Astrocyte (in vitro differentiated cells and primary cell): ENCODE data around the gene KCNJ11. TPM values are rescaled to one million over a fixed set of nuclear protein-coding genes. Genes with fewer than 3 reads are reported as not detected.

ENCODE experiments used
- DNase-seq: peaks from one replicate; pipeline ENCODE4 v3.0.0-alpha.2; 2010; ENCODE audit warnings: low read depth
- FAIRE-seq: peaks from 2 replicates; lab custom pipeline; 2011; peaks lifted over from hg19 to GRCh38; lab: Jason Lieb, UNC
- H2AFZ ChIP-seq: 2 replicates; pipeline ENCODE4 v1.6.0; 2012; ENCODE audit warnings: low read depth, low read length, inconsistent platforms
- H3K27ac ChIP-seq: 2 replicates; pipeline ENCODE4 v1.5.1; 2011; ENCODE audit warnings: low read depth, low read length, inconsistent platforms
- H3K27me3 ChIP-seq: 2 replicates; pipeline ENCODE4 v1.6.0; 2011; ENCODE audit warnings: low read length, inconsistent platforms; ENCODE audit not compliant: insufficient read depth
- H3K36me3 ChIP-seq: 2 replicates; pipeline ENCODE4 v1.5.1; 2011; ENCODE audit warnings: low read length, inconsistent platforms; ENCODE audit not compliant: insufficient read depth
- H3K4me1 ChIP-seq: 2 replicates; pipeline ENCODE4 v1.5.1; 2011; ENCODE audit warnings: low read length, inconsistent platforms; ENCODE audit not compliant: insufficient read depth
- H3K4me2 ChIP-seq: 2 replicates; pipeline ENCODE4 v1.6.0; 2012; ENCODE audit warnings: low read length, inconsistent platforms
- H3K4me3 ChIP-seq: 2 replicates; pipeline ENCODE4 v1.5.1; 2011; ENCODE audit warnings: low read depth, mild to moderate bottlenecking, low read length, inconsistent platforms; ENCODE audit not compliant: insufficient read depth
- H3K79me2 ChIP-seq: 2 replicates; pipeline ENCODE4 v1.6.0; 2012; ENCODE audit warnings: mild to moderate bottlenecking, low read length, inconsistent platforms; ENCODE audit not compliant: insufficient read depth
- H3K9ac ChIP-seq: 2 replicates; pipeline ENCODE4 v1.6.0; 2012; ENCODE audit warnings: mild to moderate bottlenecking, low read length, inconsistent platforms
- H3K9me3 ChIP-seq: 2 replicates; pipeline ENCODE4 v1.5.1; 2012; ENCODE audit warnings: low read depth, mild to moderate bottlenecking, low read length, inconsistent platforms; ENCODE audit not compliant: insufficient read depth
- H4K20me1 ChIP-seq: 2 replicates; pipeline ENCODE4 v1.6.0; 2012; ENCODE audit warnings: low read length, inconsistent platforms; ENCODE audit not compliant: insufficient read depth
- H3K27ac Mint-ChIP-seq: one replicate; pipeline ENCODE4 v1.8.0; 2021; ENCODE audit warnings: mild to moderate bottlenecking, mixed read lengths; ENCODE audit not compliant: unreplicated experiment
- H3K27me3 Mint-ChIP-seq: one replicate; pipeline ENCODE4 v1.8.0; 2021; ENCODE audit warnings: low read depth, mixed read lengths; ENCODE audit not compliant: unreplicated experiment
- H3K36me3 Mint-ChIP-seq: one replicate; pipeline ENCODE4 v1.8.0; 2021; ENCODE audit warnings: low read depth, mixed read lengths; ENCODE audit not compliant: unreplicated experiment
- H3K4me1 Mint-ChIP-seq: one replicate; pipeline ENCODE4 v1.8.0; 2021; ENCODE audit warnings: low read depth, mixed read lengths; ENCODE audit not compliant: unreplicated experiment
- H3K4me3 Mint-ChIP-seq: one replicate; pipeline ENCODE4 v1.8.0; 2021; ENCODE audit warnings: mild to moderate bottlenecking, moderate library complexity, mixed read lengths; ENCODE audit not compliant: unreplicated experiment
- H3K9me3 Mint-ChIP-seq: one replicate; pipeline ENCODE4 v1.8.0; 2021; ENCODE audit warnings: mild to moderate bottlenecking, mixed read lengths; ENCODE audit not compliant: unreplicated experiment
- CTCF ChIP-seq: IDR thresholded peaks from 2 replicates; pipeline ENCODE4 v1.5.1; 2011; ENCODE audit warnings: low read depth, mild to moderate bottlenecking, inconsistent platforms, low read length, moderate library complexity; ENCODE audit not compliant: insufficient read depth
- EZH2 ChIP-seq: IDR thresholded peaks from 2 replicates; pipeline ENCODE4 v1.6.1; 2012; ENCODE audit warnings: mild to moderate bottlenecking, low read length, inconsistent platforms; ENCODE audit not compliant: insufficient read depth
- total RNA-seq: library from RNA; stranded (reverse); gene quantifications from 2 replicates; pipeline ENCODE4 v1.2.1, GENCODE V29; 2021

KCNJ11 gene
- total RNA-seq, 1 donor from 2014 or later = 0.43 TPM

GRCh38 chr11:17369094-17369493, 19.4 kb downstream of the KCNJ11 start:
- H3K4me2 ChIP-seq = no peak overlapping the region
- peaks cover 46% of the 10 kb centered on the region for H3K9me3 ChIP-seq
- H3K36me3 ChIP-seq = peaks cover 4% of the 10 kb centered on the region
- peaks cover 61% of the 10 kb centered on the region for H3K9me3 Mint-ChIP-seq
- H3K4me3 Mint-ChIP-seq = no peak overlapping the region
- H3K27ac Mint-ChIP-seq = no peak overlapping the region
- FAIRE-seq = no peak
- no peak overlapping the region for H3K9ac ChIP-seq
- no peaks in the 10 kb centered on the region for H3K27me3 ChIP-seq
- TF ChIP-seq EZH2 (no peak), CTCF (no peak)
- peaks cover 55% of the 10 kb centered on the region for H3K36me3 Mint-ChIP-seq
- H3K27me3 Mint-ChIP-seq = peaks cover 2% of the 10 kb centered on the region
- H3K4me3 ChIP-seq = no peak overlapping the region
- no peaks in the 10 kb centered on the region for H3K79me2 ChIP-seq
- DNase-seq = no peak
- H4K20me1 ChIP-seq = no peaks in the 10 kb centered on the region
- H3K4me1 Mint-ChIP-seq = peaks cover 3% of the 10 kb centered on the region
- H2AFZ ChIP-seq = no peak overlapping the region
- no peak overlapping the region for H3K27ac ChIP-seq
- no peaks in the 10 kb centered on the region for H3K4me1 ChIP-seq

DNA sequence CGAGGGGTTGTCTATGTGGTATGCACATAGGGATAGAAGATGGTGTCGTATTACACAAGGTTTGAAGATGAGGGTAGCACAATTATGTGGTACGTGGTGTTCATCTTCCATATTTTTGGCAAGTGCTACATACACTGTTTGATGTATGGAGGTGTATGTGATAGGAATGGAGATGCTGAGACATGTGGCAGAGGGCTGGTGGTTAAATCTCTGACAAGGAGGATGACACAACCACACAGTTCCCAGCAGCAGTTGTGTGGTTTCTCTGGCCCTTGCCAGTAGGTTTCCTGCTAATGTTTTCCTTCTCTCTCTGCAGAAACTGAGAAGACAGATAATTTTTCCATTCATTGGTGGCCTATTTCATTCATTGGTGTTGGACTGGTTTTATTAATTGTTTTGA, 19.9 kb downstream of the KCNJ11 start:
- Histone ChIP-seq H3K36me3 (peaks cover 4% of the 10 kb centered on the region), H3K4me1 (no peaks in the 10 kb centered on the region), H3K4me2 (no peak overlapping the region), H3K79me2 (no peaks in the 10 kb centered on the region), H3K27ac (no peak overlapping the region), H3K4me3 (no peak overlapping the region), H3K9me3 (peaks cover 41% of the 10 kb centered on the region), H2AFZ (no peak overlapping the region), H3K9ac (no peak overlapping the region), H4K20me1 (no peaks in the 10 kb centered on the region), H3K27me3 (no peaks in the 10 kb centered on the region)
- peaks cover 57% of the 10 kb centered on the region for H3K9me3 Mint-ChIP-seq
- peaks cover 3% of the 10 kb centered on the region for H3K4me1 Mint-ChIP-seq
- H3K36me3 Mint-ChIP-seq = peaks cover 55% of the 10 kb centered on the region
- peaks cover 2% of the 10 kb centered on the region for H3K27me3 Mint-ChIP-seq
- no peak overlapping the region for H3K4me3 Mint-ChIP-seq
- no peak for DNase-seq
- no peak overlapping the region for H3K27ac Mint-ChIP-seq
- no peak for FAIRE-seq
- TF ChIP-seq CTCF = no peak
- TF ChIP-seq EZH2 = no peak

GRCh38 chr11:17366495-17366894, 22.0 kb downstream of the KCNJ11 start:
- Histone ChIP-seq H2AFZ (no peak overlapping the region), H3K4me3 (no peak overlapping the region), H3K9ac (no peak overlapping the region), H3K79me2 (no peaks in the 10 kb centered on the region), H3K27me3 (no peaks in the 10 kb centered on the region), H3K36me3 (peaks cover 4% of the 10 kb centered on the region), H3K27ac (no peak overlapping the region), H3K9me3 (peaks cover 25% of the 10 kb centered on the region), H3K4me1 (no peaks in the 10 kb centered on the region), H3K4me2 (no peak overlapping the region), H4K20me1 (no peaks in the 10 kb centered on the region)
- Mint-ChIP-seq H3K4me1 (peaks cover 3% of the 10 kb centered on the region), H3K9me3 (peaks cover 41% of the 10 kb centered on the region), H3K36me3 (peaks cover 36% of the 10 kb centered on the region), H3K4me3 (no peak overlapping the region), H3K27ac (no peak overlapping the region), H3K27me3 (peaks cover 2% of the 10 kb centered on the region)
- DNase-seq = no peak
- no peak for FAIRE-seq
- TF ChIP-seq CTCF (no peak), EZH2 (no peak)
